OCI-LY7 (cell line): ENCODE data around the gene RNF175.
A peak's percentile ranks its signal among the peaks of the same experiment; 100 is the strongest.

Experiments used
- EZH2phosphoT487 ChIP-seq: fragments of 200-600 bp; sonication (generic); IDR thresholded peaks from 2 replicates; pipeline ENCODE4 v1.6.1; 2018; ENCODE audit warnings: low read depth, borderline replicate concordance, mild to moderate bottlenecking, mixed run types, antibody characterized with exemption, low read length, moderate library complexity, mixed read lengths
- TF ChIP-seq, protein P1 (sequence below): fragments of 200-600 bp; sonication (generic); conservative IDR thresholded peaks from 2 replicates; pipeline ENCODE4 v1.5.1; 2014; ENCODE audit warnings: mild to moderate bottlenecking, antibody characterized with exemption, low read length, moderate library complexity, mixed read lengths

- TF ChIP-seq, protein P1, sequence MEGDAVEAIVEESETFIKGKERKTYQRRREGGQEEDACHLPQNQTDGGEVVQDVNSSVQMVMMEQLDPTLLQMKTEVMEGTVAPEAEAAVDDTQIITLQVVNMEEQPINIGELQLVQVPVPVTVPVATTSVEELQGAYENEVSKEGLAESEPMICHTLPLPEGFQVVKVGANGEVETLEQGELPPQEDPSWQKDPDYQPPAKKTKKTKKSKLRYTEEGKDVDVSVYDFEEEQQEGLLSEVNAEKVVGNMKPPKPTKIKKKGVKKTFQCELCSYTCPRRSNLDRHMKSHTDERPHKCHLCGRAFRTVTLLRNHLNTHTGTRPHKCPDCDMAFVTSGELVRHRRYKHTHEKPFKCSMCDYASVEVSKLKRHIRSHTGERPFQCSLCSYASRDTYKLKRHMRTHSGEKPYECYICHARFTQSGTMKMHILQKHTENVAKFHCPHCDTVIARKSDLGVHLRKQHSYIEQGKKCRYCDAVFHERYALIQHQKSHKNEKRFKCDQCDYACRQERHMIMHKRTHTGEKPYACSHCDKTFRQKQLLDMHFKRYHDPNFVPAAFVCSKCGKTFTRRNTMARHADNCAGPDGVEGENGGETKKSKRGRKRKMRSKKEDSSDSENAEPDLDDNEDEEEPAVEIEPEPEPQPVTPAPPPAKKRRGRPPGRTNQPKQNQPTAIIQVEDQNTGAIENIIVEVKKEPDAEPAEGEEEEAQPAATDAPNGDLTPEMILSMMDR = peak; percentile 90
- TF ChIP-seq EZH2phosphoT487 = no peak
Measured at GRCh38 chr4:153750197-153750817, 9.5 kb downstream of the RNF175 start.
